ENCODE results near the gene ZNF529. TPM values are rescaled to one million over a fixed set of nuclear protein-coding genes. Genes with fewer than 3 reads are reported as not detected.

The ZNF529 gene
- total RNA-seq, 1 donor from 2014 or later: 18.8 TPM

- no peak overlapping the region for H3K4me3 Mint-ChIP-seq (ENCODE audit: unreplicated experiment)
- no peak for TF ChIP-seq CTCF (IDR thresholded peaks at IDR 0.05)
- no peaks in the 10 kb centered on the region for H3K36me3 Mint-ChIP-seq (ENCODE audit: unreplicated experiment)
- no peak for DNase-seq (ENCODE audit: extremely low spot score, unreplicated experiment)
- H3K9me3 Mint-ChIP-seq (ENCODE audit: unreplicated experiment): peaks cover 25% of the 10 kb centered on the region
- no peak overlapping the region for H3K27ac Mint-ChIP-seq (ENCODE audit: unreplicated experiment)
- no peaks in the 10 kb centered on the region for H3K4me1 Mint-ChIP-seq (ENCODE audit: unreplicated experiment)
- H3K27me3 Mint-ChIP-seq (ENCODE audit: unreplicated experiment): no peaks in the 10 kb centered on the region
These were observed 71.1 kb downstream of the ZNF529 start for GRCh38 chr19:36501973-36502372.

DNA sequence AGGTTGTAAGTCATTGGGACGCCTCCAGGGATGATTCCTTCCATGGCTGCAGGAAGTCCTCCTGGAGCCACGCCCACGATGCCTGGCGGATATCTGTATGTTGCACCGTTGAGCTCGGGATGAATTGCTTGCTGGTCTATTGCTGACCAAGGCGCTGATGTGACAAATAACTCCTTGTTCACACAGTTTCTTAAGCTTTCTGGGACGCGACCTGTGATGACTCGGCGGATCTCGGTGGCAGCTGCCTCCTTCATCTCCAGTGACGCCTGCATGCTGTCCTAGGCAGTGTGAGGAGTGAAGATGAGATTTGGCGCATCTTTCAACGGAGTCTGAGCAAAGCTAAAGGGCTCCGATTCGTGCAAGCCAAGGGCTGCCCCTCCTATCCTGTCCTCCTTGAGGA is 76.1 kb downstream of the ZNF529 start:
- TF ChIP-seq CTCF (IDR thresholded peaks at IDR 0.05): no peak
- DNase-seq (ENCODE audit: extremely low spot score, unreplicated experiment): no peak
- Mint-ChIP-seq H3K36me3 (ENCODE audit: unreplicated experiment) (peaks cover 4% of the 10 kb centered on the region), H3K9me3 (ENCODE audit: unreplicated experiment) (peaks cover 18% of the 10 kb centered on the region), H3K4me1 (ENCODE audit: unreplicated experiment) (no peaks in the 10 kb centered on the region), H3K4me3 (ENCODE audit: unreplicated experiment) (no peak overlapping the region), H3K27ac (ENCODE audit: unreplicated experiment) (no peak overlapping the region), H3K27me3 (ENCODE audit: unreplicated experiment) (no peaks in the 10 kb centered on the region)

Other genes with a start within 250 kb of the ZNF529 start
- gene ZFP14, start 194.1 kb downstream of the ZNF529 start, total RNA-seq: 6.0 and 6.6 TPM in 2 replicates
- 8.9 TPM in 2 replicates for gene ZFP82, start 154.6 kb downstream of the ZNF529 start, total RNA-seq
- 12.1 and 13.2 TPM in 2 replicates for gene ZNF566, start 83.7 kb downstream of the ZNF529 start, total RNA-seq
- 16.4 and 20.9 TPM in 2 replicates for gene ZNF260, start 45.0 kb downstream of the ZNF529 start, total RNA-seq
- gene ZNF382, start 32.0 kb upstream of the ZNF529 start, total RNA-seq: 13.2 and 15.0 TPM in 2 replicates
- gene ZNF461, start 93.5 kb upstream of the ZNF529 start, total RNA-seq: 10.3 and 10.7 TPM in 2 replicates
- 5.6 and 6.6 TPM in 2 replicates for gene ZNF567, start 114.3 kb upstream of the ZNF529 start, total RNA-seq
- gene ZNF850, start 199.5 kb upstream of the ZNF529 start, total RNA-seq: 2.8 and 3.6 TPM in 2 replicates

Data from osteocyte (in vitro differentiated cells).